Transverse colon (tissue), 3 donors: ENCODE data around the gene MRS2.

Experiments
- CTCF ChIP-seq, 5 experiments: fragments of 200-600 bp in 3 of 5; fragments of 450-650 bp in 2 of 5; sonication (generic) in 3 of 5; IDR thresholded peaks; 1 replicate in 2 of 5; 2 replicates in 3 of 5; pipeline ENCODE4 v1.5.1; 2016 to 2017; ENCODE audit warnings: antibody characterized with exemption in 5 of 5, inconsistent platforms in 3 of 5, mild to moderate bottlenecking in 2 of 5, moderate library complexity in 1 of 5
- POLR2A ChIP-seq: fragments of 450-650 bp; IDR thresholded peaks from one replicate; pipeline ENCODE4 v1.6.1; 2016; ENCODE audit warnings: antibody characterized with exemption, mild to moderate bottlenecking, moderate library complexity

GRCh38 chr6:24460966-24461365 lies 58.2 kb downstream of the MRS2 start:
- TF ChIP-seq CTCF (IDR thresholded peaks at IDR 0.05) (no peak), POLR2A (no peak)
